Activated T-cell treated with anti-CD3 and anti-CD28 coated beads for 4 hours (primary cell): ENCODE data around the gene MOGAT1.
"Not testable (repeated sequence)": the region's sequence is repeated elsewhere in the genome, so short reads cannot be mapped to it uniquely, and the experiment has no call there.

Experiments used
- DNase-seq: peaks from one replicate; pipeline ENCODE4 v3.0.0-alpha.2; 2020

Gene MOGAT1

GRCh38 chr2:222670191-222671038, 1.0 kb upstream of the MOGAT1 start:
- no peak for DNase-seq

- DNase-seq: no peak
Measured at GRCh38 chr2:222672068-222672401, 577 bp downstream of the MOGAT1 start.

GRCh38 chr2:222673273-222673672, 1.8 kb downstream of the MOGAT1 start:
- no peak for DNase-seq

GRCh38 chr2:222673883-222674282, 2.4 kb downstream of the MOGAT1 start:
- no peak for DNase-seq

GRCh38 chr2:222677981-222678380, 6.5 kb downstream of the MOGAT1 start:
- no peak for DNase-seq

GRCh38 chr2:222683805-222684204, 12.3 kb downstream of the MOGAT1 start:
- no peak for DNase-seq

- no peak for DNase-seq
Measured at GRCh38 chr2:222686086-222686750, 14.8 kb downstream of the MOGAT1 start.

- no peak for DNase-seq
Measured at GRCh38 chr2:222688917-222689316, 17.5 kb downstream of the MOGAT1 start.

GRCh38 chr2:222689322-222689721, 17.9 kb downstream of the MOGAT1 start:
- DNase-seq: no peak

GRCh38 chr2:222690564-222691200, 19.2 kb downstream of the MOGAT1 start:
- DNase-seq: peak; percentile 57

- not testable (repeated sequence) for DNase-seq
Measured at GRCh38 chr2:222693413-222693812, 22.0 kb downstream of the MOGAT1 start.

GRCh38 chr2:222693837-222694236, 22.4 kb downstream of the MOGAT1 start:
- DNase-seq: no peak

GRCh38 chr2:222698276-222698675, 26.8 kb downstream of the MOGAT1 start:
- DNase-seq: no peak

- no peak for DNase-seq
Measured at GRCh38 chr2:222701233-222701632, 29.8 kb downstream of the MOGAT1 start.

GRCh38 chr2:222701721-222702131, 30.3 kb downstream of the MOGAT1 start:
- DNase-seq: no peak

GRCh38 chr2:222703091-222703490, 31.6 kb downstream of the MOGAT1 start:
- DNase-seq: no peak

GRCh38 chr2:222703886-222704285, 32.4 kb downstream of the MOGAT1 start:
- no peak for DNase-seq

- DNase-seq: no peak
Measured at GRCh38 chr2:222706616-222707015, 35.2 kb downstream of the MOGAT1 start.

- no peak for DNase-seq
Measured at GRCh38 chr2:222707102-222707688, 35.7 kb downstream of the MOGAT1 start.

- DNase-seq: no peak
Measured at GRCh38 chr2:222707689-222708273, 36.3 kb downstream of the MOGAT1 start.

GRCh38 chr2:222708274-222708710, 36.8 kb downstream of the MOGAT1 start:
- peak; percentile 68 for DNase-seq

- no peak for DNase-seq
Measured at GRCh38 chr2:222709191-222709891, 37.9 kb downstream of the MOGAT1 start.
